Breast epithelium (tissue), 4 donors: ENCODE results near the gene ZNF668. TPM values are rescaled to one million over a fixed set of nuclear protein-coding genes. Genes with fewer than 3 reads are reported as not detected.

ENCODE experiments used
- DNase-seq, 2 donors: peaks; one replicate each; pipeline ENCODE4 v3.0.0-alpha.2; 2019; ENCODE audit warnings: low spot score in 2 of 2
- H3K27ac ChIP-seq, 2 donors: fragments of 200-600 bp; sonication (generic) in 1 of 2; one replicate each; pipeline ENCODE4 v1.5.1; 2016 to 2019; ENCODE audit warnings: mild to moderate bottlenecking in 1 of 2
- H3K27me3 ChIP-seq, 2 donors: fragments of 200-600 bp; sonication (generic) in 1 of 2; one replicate each; pipeline versions ENCODE4 v1.5.1 to v1.6.0; 2017 to 2019; ENCODE audit warnings: control low read depth in 1 of 2, mild to moderate bottlenecking in 1 of 2
- H3K36me3 ChIP-seq: fragments of 200-600 bp; one replicate; pipeline ENCODE4 v1.5.1; 2019
- H3K4me1 ChIP-seq, 2 donors: fragments of 200-600 bp; sonication (generic); one replicate each; pipeline ENCODE4 v1.5.1; 2016 to 2019; ENCODE audit warnings: control low read depth in 1 of 2
- H3K4me3 ChIP-seq, 3 donors: fragments of 200-600 bp; sonication (generic); 1 replicate in 2 of 3; 2 replicates in 1 of 3; pipeline ENCODE4 v1.5.1; 2016 to 2019; ENCODE audit warnings: mild to moderate bottlenecking in 3 of 3, moderate library complexity in 2 of 3
- H3K9me3 ChIP-seq, 2 donors: fragments of 200-600 bp; sonication (generic) in 1 of 2; one replicate each; pipeline ENCODE4 v1.5.1; 2016 to 2019; ENCODE audit warnings: control low read depth in 1 of 2
- POLR2A ChIP-seq: fragments of 450-650 bp; IDR thresholded peaks from one replicate; pipeline ENCODE4 v1.6.1; 2016; ENCODE audit warnings: antibody characterized with exemption, mild to moderate bottlenecking, moderate library complexity
- POLR2AphosphoS5 ChIP-seq, 3 donors: sonication (generic); formaldehyde crosslinking; IDR thresholded peaks; one replicate each; pipeline ENCODE4 v1.6.1; 2017; ENCODE audit warnings: antibody characterized with exemption in 3 of 3
- intact Hi-C: fragments of 100-400 bp; cut with DNase I; formaldehyde crosslinking; loops from one replicate; pipeline ENCODE4 v1.15.1; 2023; ENCODE audit warnings: low total_unique reads
- total RNA-seq, 3 donors: library from RNA; depleted of rRNA; stranded (reverse); fragments of >200 nt; gene quantifications; one replicate each; pipeline ENCODE4 v1.1.0, GENCODE V29; 2016
- TF ChIP-seq, protein P1 (sequence below), 3 donors: fragments of 450-650 bp; IDR thresholded peaks; one replicate each; pipeline ENCODE4 v1.5.1; 2016 to 2017; ENCODE audit warnings: antibody characterized with exemption in 3 of 3, mild to moderate bottlenecking in 3 of 3, moderate library complexity in 3 of 3

Gene ZNF668
- total RNA-seq, 3 donors from 2014 or later = 6.7 to 8.9 (median 8.8) TPM

DNA sequence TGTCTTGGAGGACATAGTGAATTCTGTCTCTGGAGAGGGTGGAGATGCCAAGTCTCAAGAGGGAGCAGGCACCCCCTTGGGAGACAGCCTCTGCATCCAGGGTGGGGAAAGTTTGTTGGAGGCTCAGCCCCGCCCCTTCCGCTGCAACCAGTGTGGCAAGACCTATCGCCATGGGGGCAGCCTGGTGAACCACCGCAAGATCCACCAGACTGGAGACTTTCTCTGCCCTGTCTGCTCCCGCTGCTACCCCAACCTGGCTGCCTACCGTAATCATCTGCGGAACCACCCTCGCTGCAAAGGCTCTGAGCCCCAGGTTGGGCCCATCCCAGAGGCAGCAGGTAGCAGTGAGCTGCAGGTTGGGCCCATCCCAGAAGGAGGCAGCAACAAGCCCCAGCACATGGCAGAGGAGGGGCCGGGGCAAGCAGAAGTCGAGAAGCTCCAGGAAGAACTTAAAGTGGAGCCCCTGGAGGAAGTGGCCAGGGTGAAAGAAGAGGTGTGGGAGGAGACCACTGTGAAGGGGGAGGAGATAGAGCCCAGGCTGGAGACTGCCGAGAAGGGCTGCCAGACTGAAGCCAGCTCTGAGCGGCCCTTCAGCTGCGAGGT is 5.4 kb upstream of the ZNF668 start:
- Histone ChIP-seq H3K4me1 (no peaks in the 10 kb centered on the region), H3K9me3 (no peaks in the 10 kb centered on the region), H3K4me3 (no peak overlapping the region), H3K36me3 (no peaks in the 10 kb centered on the region), H3K27ac (no peak overlapping the region), H3K27me3 (no peaks in the 10 kb centered on the region)
- TF ChIP-seq, protein P1, sequence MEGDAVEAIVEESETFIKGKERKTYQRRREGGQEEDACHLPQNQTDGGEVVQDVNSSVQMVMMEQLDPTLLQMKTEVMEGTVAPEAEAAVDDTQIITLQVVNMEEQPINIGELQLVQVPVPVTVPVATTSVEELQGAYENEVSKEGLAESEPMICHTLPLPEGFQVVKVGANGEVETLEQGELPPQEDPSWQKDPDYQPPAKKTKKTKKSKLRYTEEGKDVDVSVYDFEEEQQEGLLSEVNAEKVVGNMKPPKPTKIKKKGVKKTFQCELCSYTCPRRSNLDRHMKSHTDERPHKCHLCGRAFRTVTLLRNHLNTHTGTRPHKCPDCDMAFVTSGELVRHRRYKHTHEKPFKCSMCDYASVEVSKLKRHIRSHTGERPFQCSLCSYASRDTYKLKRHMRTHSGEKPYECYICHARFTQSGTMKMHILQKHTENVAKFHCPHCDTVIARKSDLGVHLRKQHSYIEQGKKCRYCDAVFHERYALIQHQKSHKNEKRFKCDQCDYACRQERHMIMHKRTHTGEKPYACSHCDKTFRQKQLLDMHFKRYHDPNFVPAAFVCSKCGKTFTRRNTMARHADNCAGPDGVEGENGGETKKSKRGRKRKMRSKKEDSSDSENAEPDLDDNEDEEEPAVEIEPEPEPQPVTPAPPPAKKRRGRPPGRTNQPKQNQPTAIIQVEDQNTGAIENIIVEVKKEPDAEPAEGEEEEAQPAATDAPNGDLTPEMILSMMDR (IDR thresholded peaks at IDR 0.05) = no peak
- TF ChIP-seq POLR2A (no peak), POLR2AphosphoS5 (IDR thresholded peaks at IDR 0.05) (no peak)
- intact Hi-C loops = no loop called here
- no peak for DNase-seq

DNA sequence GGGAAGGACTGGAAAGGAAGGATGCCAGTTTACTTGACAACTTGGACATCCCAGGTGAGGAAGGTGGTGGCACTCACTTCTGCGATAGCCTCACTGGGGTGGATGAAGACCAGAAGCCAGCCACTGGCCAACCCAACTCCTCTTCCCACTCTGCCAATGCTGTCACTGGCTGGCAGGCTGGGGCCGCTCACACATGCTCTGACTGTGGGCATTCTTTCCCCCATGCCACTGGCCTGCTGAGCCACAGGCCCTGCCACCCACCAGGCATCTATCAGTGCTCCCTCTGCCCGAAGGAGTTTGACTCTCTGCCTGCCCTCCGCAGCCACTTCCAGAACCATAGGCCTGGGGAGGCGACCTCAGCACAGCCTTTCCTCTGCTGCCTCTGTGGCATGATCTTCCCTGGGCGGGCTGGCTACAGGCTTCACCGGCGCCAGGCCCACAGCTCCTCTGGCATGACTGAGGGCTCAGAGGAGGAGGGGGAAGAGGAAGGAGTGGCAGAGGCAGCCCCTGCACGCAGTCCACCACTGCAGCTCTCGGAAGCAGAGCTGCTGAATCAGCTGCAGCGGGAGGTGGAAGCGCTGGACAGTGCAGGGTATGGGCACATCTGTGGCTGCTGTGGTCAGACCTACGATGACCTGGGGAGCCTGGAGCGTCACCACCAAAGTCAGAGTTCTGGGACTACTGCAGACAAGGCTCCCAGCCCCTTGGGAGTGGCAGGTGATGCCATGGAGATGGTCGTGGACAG is 4.7 kb upstream of the ZNF668 start:
- TF ChIP-seq POLR2AphosphoS5 (IDR thresholded peaks at IDR 0.05) (no peak), POLR2A (no peak)
- TF ChIP-seq, protein P1 (IDR thresholded peaks at IDR 0.05) = no peak
- Histone ChIP-seq H3K4me3 (no peak overlapping the region), H3K9me3 (no peaks in the 10 kb centered on the region), H3K27me3 (no peaks in the 10 kb centered on the region), H3K4me1 (no peaks in the 10 kb centered on the region), H3K36me3 (no peaks in the 10 kb centered on the region), H3K27ac (no peak overlapping the region)
- intact Hi-C loops = no loop called here
- DNase-seq = no peak

DNA sequence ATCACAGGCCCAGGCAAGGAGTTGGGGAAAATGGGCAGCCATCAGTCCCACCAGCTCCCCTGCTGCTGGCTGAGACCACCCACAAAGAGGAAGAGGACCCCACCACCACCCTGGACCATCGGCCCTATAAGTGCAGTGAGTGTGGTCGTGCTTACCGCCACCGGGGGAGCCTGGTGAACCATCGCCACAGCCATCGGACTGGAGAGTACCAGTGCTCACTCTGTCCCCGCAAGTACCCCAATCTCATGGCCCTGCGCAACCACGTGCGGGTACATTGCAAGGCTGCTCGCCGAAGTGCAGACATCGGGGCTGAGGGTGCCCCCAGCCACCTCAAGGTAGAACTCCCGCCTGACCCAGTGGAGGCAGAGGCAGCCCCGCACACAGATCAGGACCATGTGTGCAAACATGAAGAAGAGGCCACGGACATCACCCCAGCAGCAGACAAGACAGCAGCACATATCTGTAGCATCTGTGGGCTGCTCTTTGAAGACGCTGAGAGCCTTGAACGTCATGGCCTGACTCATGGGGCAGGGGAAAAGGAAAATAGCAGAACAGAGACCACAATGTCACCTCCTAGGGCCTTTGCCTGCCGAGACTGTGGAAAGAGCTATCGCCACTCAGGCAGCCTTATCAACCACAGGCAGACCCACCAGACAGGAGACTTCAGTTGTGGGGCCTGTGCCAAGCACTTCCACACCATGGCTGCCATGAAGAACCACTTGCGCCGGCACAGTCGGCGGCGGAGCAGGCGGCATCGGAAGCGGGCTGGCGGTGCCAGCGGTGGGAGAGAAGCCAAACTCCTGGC is 3.8 kb upstream of the ZNF668 start:
- no peaks in the 10 kb centered on the region for H3K4me1 ChIP-seq
- intact Hi-C loops = no loop called here

DNA sequence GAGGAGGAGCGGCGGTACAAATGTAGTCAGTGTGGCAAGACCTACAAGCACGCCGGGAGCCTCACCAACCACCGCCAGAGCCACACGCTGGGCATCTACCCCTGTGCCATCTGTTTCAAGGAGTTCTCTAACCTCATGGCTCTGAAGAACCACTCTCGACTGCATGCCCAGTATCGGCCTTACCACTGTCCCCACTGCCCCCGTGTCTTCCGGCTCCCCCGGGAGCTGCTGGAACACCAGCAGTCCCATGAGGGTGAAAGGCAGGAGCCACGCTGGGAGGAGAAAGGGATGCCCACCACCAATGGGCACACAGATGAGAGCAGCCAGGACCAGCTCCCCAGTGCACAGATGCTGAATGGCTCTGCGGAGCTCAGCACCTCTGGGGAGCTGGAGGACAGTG is 3.0 kb upstream of the ZNF668 start:
- H3K4me3 ChIP-seq = no peak overlapping the region
- H3K27ac ChIP-seq = no peak overlapping the region
- TF ChIP-seq POLR2AphosphoS5 (IDR thresholded peaks at IDR 0.05) = no peak
- no peak for TF ChIP-seq POLR2A
- TF ChIP-seq, protein P1 (IDR thresholded peaks at IDR 0.05) = no peak
- no peaks in the 10 kb centered on the region for H3K27me3 ChIP-seq
- no peaks in the 10 kb centered on the region for H3K9me3 ChIP-seq
- DNase-seq = no peak
- H3K4me1 ChIP-seq = no peaks in the 10 kb centered on the region
- intact Hi-C loops = no loop called here
- no peaks in the 10 kb centered on the region for H3K36me3 ChIP-seq

More for the DNA sequence above, 3.8 kb upstream of the ZNF668 start:
- H3K36me3 ChIP-seq = no peaks in the 10 kb centered on the region
- no peak overlapping the region for H3K4me3 ChIP-seq
- DNase-seq = no peak
- H3K27me3 ChIP-seq = no peaks in the 10 kb centered on the region
- H3K27ac ChIP-seq = no peak overlapping the region
- H3K9me3 ChIP-seq = no peaks in the 10 kb centered on the region
- TF ChIP-seq POLR2A = no peak
- TF ChIP-seq, protein P1 (IDR thresholded peaks at IDR 0.05) = no peak
- TF ChIP-seq POLR2AphosphoS5 (IDR thresholded peaks at IDR 0.05) = no peak

DNA sequence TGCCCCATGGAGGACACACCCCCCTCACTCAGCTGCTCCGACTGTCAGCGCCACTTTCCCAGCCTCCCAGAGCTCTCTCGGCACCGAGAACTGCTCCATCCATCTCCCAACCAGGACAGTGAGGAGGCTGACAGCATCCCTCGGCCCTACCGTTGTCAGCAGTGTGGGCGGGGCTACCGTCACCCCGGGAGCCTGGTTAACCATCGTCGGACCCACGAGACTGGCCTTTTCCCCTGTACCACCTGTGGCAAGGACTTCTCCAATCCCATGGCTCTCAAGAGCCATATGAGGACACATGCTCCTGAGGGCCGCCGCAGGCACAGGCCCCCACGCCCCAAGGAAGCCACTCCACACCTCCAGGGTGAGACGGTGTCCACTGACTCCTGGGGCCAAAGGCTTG is 2.3 kb upstream of the ZNF668 start:
- H3K4me1 ChIP-seq = no peaks in the 10 kb centered on the region
- H3K36me3 ChIP-seq = no peaks in the 10 kb centered on the region
- DNase-seq = no peak
- no peak overlapping the region for H3K27ac ChIP-seq
- no peaks in the 10 kb centered on the region for H3K9me3 ChIP-seq
- H3K4me3 ChIP-seq = no peak overlapping the region
- intact Hi-C loops = no loop called here
- H3K27me3 ChIP-seq = no peaks in the 10 kb centered on the region
- TF ChIP-seq POLR2A (no peak), POLR2AphosphoS5 (IDR thresholded peaks at IDR 0.05) (no peak)
- TF ChIP-seq, protein P1 (IDR thresholded peaks at IDR 0.05) = no peak
